ENCODE results near the gene DAGLA. TPM values are rescaled to one million over a fixed set of nuclear protein-coding genes. Genes with fewer than 3 reads are reported as not detected.
A peak's percentile ranks its signal among the peaks of the same experiment; 100 is the strongest.

Gene DAGLA
- total RNA-seq, 1 experiment from 2014 or later: 10.9 TPM

GRCh38 chr11:61679296-61679695 lies 895 bp upstream of the DAGLA start:
- H3K4me3 ChIP-seq (ENCODE audit: low read depth, low read length, poor library complexity, severe bottlenecking): no peak overlapping the region
- CTCF ChIA-PET: interaction anchor here (0.6 kb wide), 1 partner anchor 54 kb away, joined by 4 read pairs; no protein-coding TSS in a partner anchor
- DNase-seq (ENCODE audit: low spot score): no peak
- TF ChIP-seq CTCF (conservative IDR thresholded peaks at IDR 0.05; ENCODE audit: low read depth, low read length): no peak
- no peak for TF ChIP-seq EZH2 (IDR thresholded peaks at IDR 0.05; ENCODE audit: borderline replicate concordance, low read depth, low read length, poor library complexity, severe bottlenecking)
- H3K27me3 ChIP-seq (replicated peaks; ENCODE audit: insufficient read depth, low read depth, low read length, poor library complexity): peaks cover 30% of the 10 kb centered on the region
- no TSS peak for BruUV-seq (replicated peaks)
- H3K9me3 ChIP-seq (ENCODE audit: low read depth, low read length, poor library complexity, severe bottlenecking): no peaks in the 10 kb centered on the region
- no peaks in the 10 kb centered on the region for H3K36me3 ChIP-seq (ENCODE audit: insufficient read depth, low read length, poor library complexity, severe bottlenecking)
- POLR2A ChIA-PET (ENCODE audit: low non-redundant PET): no interaction called here
- no peak overlapping the region for H3K27ac ChIP-seq (ENCODE audit: low read depth, low read length, poor library complexity, severe bottlenecking)
- H3K4me1 ChIP-seq (ENCODE audit: insufficient read depth, low read length, poor library complexity, severe bottlenecking): peaks cover 9% of the 10 kb centered on the region
- intact Hi-C loops (cut with micrococcal nuclease; ENCODE audit: unreplicated experiment): no loop called here

- CTCF ChIA-PET: no interaction called here
- Histone ChIP-seq H3K36me3 (ENCODE audit: insufficient read depth, low read length, poor library complexity, severe bottlenecking) (no peaks in the 10 kb centered on the region), H3K27me3 (replicated peaks; ENCODE audit: insufficient read depth, low read depth, low read length, poor library complexity) (peaks cover 16% of the 10 kb centered on the region), H3K4me1 (ENCODE audit: insufficient read depth, low read length, poor library complexity, severe bottlenecking) (peaks cover 15% of the 10 kb centered on the region), H3K4me3 (ENCODE audit: low read depth, low read length, poor library complexity, severe bottlenecking) (peak overlapping the region; percentile 47), H3K9me3 (ENCODE audit: low read depth, low read length, poor library complexity, severe bottlenecking) (no peaks in the 10 kb centered on the region), H3K27ac (ENCODE audit: low read depth, low read length, poor library complexity, severe bottlenecking) (no peak overlapping the region)
- TF ChIP-seq CTCF (conservative IDR thresholded peaks at IDR 0.05; ENCODE audit: low read depth, low read length) (no peak), EZH2 (IDR thresholded peaks at IDR 0.05; ENCODE audit: borderline replicate concordance, low read depth, low read length, poor library complexity, severe bottlenecking) (no peak)
- DNase-seq (ENCODE audit: low spot score): no peak
- POLR2A ChIA-PET (ENCODE audit: low non-redundant PET): no interaction called here
- no TSS peak for BruUV-seq (replicated peaks)
- intact Hi-C loops (cut with micrococcal nuclease; ENCODE audit: unreplicated experiment): loop anchor here (1.0 kb wide), 2 partner anchors 38 to 53 kb away; no protein-coding TSS in a partner anchor
Measured at GRCh38 chr11:61680622-61681221, 531 bp downstream of the DAGLA start.

- H3K27ac ChIP-seq (ENCODE audit: low read depth, low read length, poor library complexity, severe bottlenecking): no peak overlapping the region
- ChIA-PET POLR2A (ENCODE audit: low non-redundant PET) (no interaction called here), CTCF (interaction anchor here (1.0 kb wide), 1 partner anchor 37 kb away, joined by 3 read pairs; no protein-coding TSS in a partner anchor)
- no peak overlapping the region for H3K4me3 ChIP-seq (ENCODE audit: low read depth, low read length, poor library complexity, severe bottlenecking)
- intact Hi-C loops (cut with micrococcal nuclease; ENCODE audit: unreplicated experiment): no loop called here
- H3K27me3 ChIP-seq (replicated peaks; ENCODE audit: insufficient read depth, low read depth, low read length, poor library complexity): peaks cover under 1% of the 10 kb centered on the region
- DNase-seq (ENCODE audit: low spot score): no peak
- BruUV-seq (replicated peaks): no TSS peak
- no peaks in the 10 kb centered on the region for H3K9me3 ChIP-seq (ENCODE audit: low read depth, low read length, poor library complexity, severe bottlenecking)
- H3K4me1 ChIP-seq (ENCODE audit: insufficient read depth, low read length, poor library complexity, severe bottlenecking): peaks cover 12% of the 10 kb centered on the region
- H3K36me3 ChIP-seq (ENCODE audit: insufficient read depth, low read length, poor library complexity, severe bottlenecking): no peaks in the 10 kb centered on the region
- TF ChIP-seq EZH2 (IDR thresholded peaks at IDR 0.05; ENCODE audit: borderline replicate concordance, low read depth, low read length, poor library complexity, severe bottlenecking) (no peak), CTCF (conservative IDR thresholded peaks at IDR 0.05; ENCODE audit: low read depth, low read length) (no peak)
Measured at GRCh38 chr11:61682093-61682732, 2.0 kb downstream of the DAGLA start.
